IMR-90 (cell line): ENCODE results near the gene ADAMTS9. TPM values are rescaled to one million over a fixed set of nuclear protein-coding genes. Genes with fewer than 3 reads are reported as not detected.

ENCODE experiments used
- ATAC-seq: fragments of 200-7000 bp; cut with Tn5 transposase; 2 replicates; pipeline ENCODE4 v1.9.1; 2020; ENCODE audit warnings: low read depth, mild to moderate bottlenecking, moderate library complexity
- BruUV-seq: library from RNA; stranded (reverse); fragments of 400-500 nt; replicated peaks from 2 replicates; lab custom pipeline; 2021; lab: Mats Ljungman, UMichigan
- CTCF ChIA-PET: fragments of 300-600 bp; formaldehyde crosslinking; extraction: SDS; loops from one replicate; lab custom pipeline; 2021; ENCODE audit warnings: antibody characterized with exemption; lab: Yijun Ruan, JAX
- POLR2A ChIA-PET: fragments of 300-600 bp; sonication (Branson Sonifier 250); formaldehyde crosslinking; loops from one replicate; lab custom pipeline; 2022; ENCODE audit warnings: antibody characterized with exemption; ENCODE audit not compliant: unreplicated experiment; lab: Charles Lee
- DNase-seq: peaks from one replicate; pipeline ENCODE4 v3.0.0; 2013
- H2AFZ ChIP-seq: replicated peaks from 2 replicates; pipeline ENCODE3; 2013; ENCODE audit warnings: low read length, mild to moderate bottlenecking; ENCODE audit not compliant: poor library complexity
- H2AK5ac ChIP-seq: 2 replicates; pipeline ENCODE4 v1.6.1; 2013; ENCODE audit warnings: low read depth, low read length, inconsistent platforms
- H2AK9ac ChIP-seq: replicated peaks from 2 replicates; pipeline ENCODE3; 2013; ENCODE audit warnings: mild to moderate bottlenecking, low read depth, low read length, moderate library complexity; ENCODE audit not compliant: poor library complexity
- H2BK120ac ChIP-seq: 2 replicates; pipeline ENCODE4 v1.6.1; 2013; ENCODE audit warnings: low read depth, low read length, inconsistent platforms
- H2BK15ac ChIP-seq: 3 replicates; pipeline ENCODE4 v1.6.1; 2013; ENCODE audit warnings: low read depth, low read length, inconsistent platforms
- H2BK20ac ChIP-seq: 2 replicates; pipeline ENCODE4 v1.6.1; 2013; ENCODE audit warnings: low read depth, mild to moderate bottlenecking, inconsistent platforms, low read length, moderate library complexity
- H2BK5ac ChIP-seq: 2 replicates; pipeline ENCODE4 v1.6.1; 2013; ENCODE audit warnings: mild to moderate bottlenecking, low read depth, low read length, inconsistent platforms; ENCODE audit not compliant: poor library complexity, severe bottlenecking
- H3K14ac ChIP-seq: replicated peaks from 2 replicates; pipeline ENCODE4 v1.6.1; 2013; ENCODE audit warnings: low read depth, low read length, inconsistent platforms
- H3K18ac ChIP-seq: 2 replicates; pipeline ENCODE4 v1.6.1; 2013; ENCODE audit warnings: low read depth, low read length, control low read depth
- H3K23ac ChIP-seq: 2 replicates; pipeline ENCODE4 v1.6.1; 2013; ENCODE audit warnings: low read depth, low read length, inconsistent platforms
- H3K27ac ChIP-seq: 2 replicates; pipeline ENCODE4 v1.5.1; 2013; ENCODE audit warnings: mild to moderate bottlenecking, control low read depth, low read length; ENCODE audit not compliant: insufficient read depth
- H3K27me3 ChIP-seq: 2 replicates; pipeline ENCODE4 v1.6.1; 2013; ENCODE audit warnings: low read length; ENCODE audit not compliant: control insufficient read depth, insufficient read depth
- H3K36me3 ChIP-seq: 2 replicates; pipeline ENCODE4 v1.6.1; 2013; ENCODE audit warnings: low read length, mixed read lengths; ENCODE audit not compliant: control insufficient read depth, insufficient read depth
- H3K4ac ChIP-seq: 2 replicates; pipeline ENCODE4 v1.6.1; 2013; ENCODE audit warnings: low read depth, low read length, inconsistent platforms
- H3K4me1 ChIP-seq: 2 replicates; pipeline ENCODE4 v1.6.1; 2013; ENCODE audit warnings: low read length, mixed read lengths; ENCODE audit not compliant: control insufficient read depth, insufficient read depth
- H3K4me2 ChIP-seq: 2 replicates; pipeline ENCODE4 v1.6.1; 2013; ENCODE audit warnings: low read depth, mild to moderate bottlenecking, control low read depth, low read length, moderate library complexity
- H3K4me3 ChIP-seq: 2 replicates; pipeline ENCODE4 v1.5.1; 2013; ENCODE audit warnings: low read depth, mild to moderate bottlenecking, control low read depth, low read length, moderate library complexity; ENCODE audit not compliant: insufficient read depth
- H3K56ac ChIP-seq: 2 replicates; pipeline ENCODE4 v1.6.1; 2013; ENCODE audit warnings: low read length, inconsistent platforms; ENCODE audit not compliant: insufficient read depth; ENCODE audit errors: extremely low read depth
- H3K79me1 ChIP-seq, 2 experiments: 2 replicates each; pipeline ENCODE4 v1.6.1; 2013; ENCODE audit warnings: low read length in 2 of 2, inconsistent platforms in 1 of 2, low read depth in 1 of 2
- H3K9ac ChIP-seq: 2 replicates; pipeline ENCODE4 v1.6.1; 2013; ENCODE audit warnings: low read depth, low read length, control low read depth
- H3K9me1 ChIP-seq: 2 replicates; pipeline ENCODE4 v1.6.1; 2013; ENCODE audit warnings: low read length, inconsistent platforms; ENCODE audit not compliant: insufficient read depth
- H3K9me3 ChIP-seq: 2 replicates; pipeline ENCODE4 v1.6.1; 2013; ENCODE audit warnings: low read length; ENCODE audit not compliant: control insufficient read depth, insufficient read depth
- H4K20me1 ChIP-seq: 2 replicates; pipeline ENCODE4 v1.6.1; 2013; ENCODE audit warnings: low read length, inconsistent platforms; ENCODE audit not compliant: insufficient read depth
- H4K5ac ChIP-seq: 2 replicates; pipeline ENCODE4 v1.6.1; 2013; ENCODE audit warnings: mild to moderate bottlenecking, low read depth, low read length, control low read depth
- H4K8ac ChIP-seq, 2 experiments: 2 replicates each; pipeline ENCODE4 v1.6.1; 2013; ENCODE audit warnings: low read depth in 2 of 2, low read length in 2 of 2, control low read depth in 1 of 2, inconsistent platforms in 1 of 2
- H4K91ac ChIP-seq: 2 replicates; pipeline ENCODE4 v1.6.1; 2013; ENCODE audit warnings: low read depth, low read length, inconsistent platforms; ENCODE audit not compliant: insufficient read depth
- BHLHE40 ChIP-seq: fragments of 150-350 bp; IDR thresholded peaks from 2 replicates; pipeline ENCODE4 v1.6.1; 2016; ENCODE audit warnings: mild to moderate bottlenecking, low read depth, low read length
- CEBPB ChIP-seq: IDR thresholded peaks from 2 replicates; pipeline ENCODE4 v1.6.1; 2012; ENCODE audit warnings: low read depth, low read length, improper control_type of control experiment
- CHD1 ChIP-seq: IDR thresholded peaks from 2 replicates; pipeline ENCODE4 v1.6.1; 2012; ENCODE audit warnings: low read depth, low read length, improper control_type of control experiment
- FOS ChIP-seq: fragments of 150-350 bp; IDR thresholded peaks from 2 replicates; pipeline ENCODE4 v1.6.1; 2016; ENCODE audit warnings: low read depth, low read length
- MAFK ChIP-seq: IDR thresholded peaks from 2 replicates; pipeline ENCODE4 v1.6.1; 2012; ENCODE audit warnings: low read depth, low read length, improper control_type of control experiment
- MAZ ChIP-seq: IDR thresholded peaks from 2 replicates; pipeline ENCODE4 v1.6.1; 2012; ENCODE audit warnings: low read depth, mild to moderate bottlenecking, low read length, improper control_type of control experiment, moderate library complexity, borderline replicate concordance
- MXI1 ChIP-seq: IDR thresholded peaks from 2 replicates; pipeline ENCODE4 v1.6.1; 2012; ENCODE audit warnings: low read depth, mild to moderate bottlenecking, low read length, moderate library complexity, borderline replicate concordance
- NFE2L2 ChIP-seq: fragments of 150-350 bp; IDR thresholded peaks from 2 replicates; pipeline ENCODE4 v1.6.1; 2016; ENCODE audit warnings: low read depth, mild to moderate bottlenecking, low read length
- POLR2A ChIP-seq: IDR thresholded peaks from 2 replicates; pipeline ENCODE4 v1.6.1; 2012; ENCODE audit warnings: mild to moderate bottlenecking, low read depth, low read length
- RAD21 ChIP-seq: IDR thresholded peaks from 2 replicates; pipeline ENCODE4 v1.6.1; 2012; ENCODE audit warnings: low read length, improper control_type of control experiment
- RCOR1 ChIP-seq: IDR thresholded peaks from 2 replicates; pipeline ENCODE4 v1.6.1; 2012; ENCODE audit warnings: mild to moderate bottlenecking, low read length, improper control_type of control experiment; ENCODE audit not compliant: insufficient replicate concordance
- RFX5 ChIP-seq: IDR thresholded peaks from 2 replicates; pipeline ENCODE4 v1.8.0; 2012; ENCODE audit warnings: low read depth, mild to moderate bottlenecking, low read length, moderate library complexity
- SMC3 ChIP-seq: fragments of 150-350 bp; IDR thresholded peaks from 2 replicates; pipeline ENCODE4 v1.6.1; 2016; ENCODE audit warnings: low read depth, mild to moderate bottlenecking, antibody characterized with exemption, low read length, moderate library complexity
- WGBS, 2 experiments: methylation state at CpG; one replicate each; pipeline versions ENCODE4 v1.1.5 to v1.1.7; 2013; ENCODE audit warnings: missing lambda C conversion rate in 2 of 2; ENCODE audit not compliant: insufficient read length in 1 of 2; ENCODE audit errors: extremely low coverage in 2 of 2; 5-methylcytosine and 5-hydroxymethylcytosine counted together
- dilution Hi-C: fragments of 300-500 bp; cut with HindIII; formaldehyde crosslinking; loops from one replicate; pipeline ENCODE4 v1.14.3; 2018; ENCODE audit warnings: low sequenced_read_pairs; ENCODE audit not compliant: unreplicated experiment
- in situ Hi-C: fragments of 300-500 bp; cut with MboI; formaldehyde crosslinking; loops from 3 replicates; pipeline ENCODE4 v1.14.3; 2019; ENCODE audit warnings: low sequenced_read_pairs, inconsistent platforms, mixed read lengths
- intact Hi-C: fragments of 100-400 bp; cut with micrococcal nuclease; formaldehyde crosslinking; loops from 2 replicates; pipeline ENCODE4 v1.10.0; 2022
- polyA plus RNA-seq, 3 experiments: library from polyadenylated mRNA; depleted of rRNA; stranded (reverse); fragments of >200 nt; gene quantifications; 2 replicates each; pipeline ENCODE4 v1.2.3, GENCODE V29; 2012; ENCODE audit warnings: low replicate concordance in 1 of 3
- total RNA-seq: library from RNA; depleted of rRNA; stranded (reverse); fragments of >200 nt; gene quantifications from 2 replicates; pipeline ENCODE4 v1.2.3, GENCODE V29; 2012
- TF ChIP-seq, protein P1 (sequence below): fragments of 150-350 bp; IDR thresholded peaks from 2 replicates; pipeline ENCODE4 v1.6.1; 2017; ENCODE audit warnings: mild to moderate bottlenecking, antibody characterized with exemption, low read length, low read depth
- TF ChIP-seq, protein P2 (sequence below): fragments of 150-350 bp; IDR thresholded peaks from 2 replicates; pipeline ENCODE4 v1.6.1; 2016; ENCODE audit warnings: low read depth, mild to moderate bottlenecking, low read length, moderate library complexity, borderline replicate concordance
- TF ChIP-seq, protein P3 (sequence below): conservative IDR thresholded peaks from 2 replicates; pipeline ENCODE4 v1.5.1; 2012; ENCODE audit warnings: mild to moderate bottlenecking, low read depth, low read length, improper control_type of control experiment

ADAMTS9 gene
- total and polyA plus RNA-seq, 2 of the 4 experiments (the other 2 are of a cell fraction): 0.55 to 1.1 TPM

- no peak overlapping the region for H2BK20ac ChIP-seq
- H3K18ac ChIP-seq: no peak overlapping the region
- no peak overlapping the region for H3K23ac ChIP-seq
- H3K14ac ChIP-seq: no peak overlapping the region
- no peaks in the 10 kb centered on the region for H4K20me1 ChIP-seq
- ChIA-PET CTCF (no interaction called here), POLR2A (no interaction called here)
- H4K5ac ChIP-seq: no peak overlapping the region
- H4K8ac ChIP-seq: no peak overlapping the region
- no peak overlapping the region for H3K4me2 ChIP-seq
- H2AK9ac ChIP-seq: no peak overlapping the region
- H2BK15ac ChIP-seq: no peak overlapping the region
- H3K4ac ChIP-seq: no peak overlapping the region
- in situ Hi-C loops (no loop called here), intact Hi-C loops (no loop called here), dilution Hi-C loops (no loop called here)
- peaks cover 8% of the 10 kb centered on the region for H3K36me3 ChIP-seq
- WGBS, 2 experiments: 58% methylated on average over 4 of the region's 8 CpGs; no CpG with 5 or more reads in 1 of the 2 experiments
- H3K27ac ChIP-seq: no peak overlapping the region
- TF ChIP-seq, protein P1, sequence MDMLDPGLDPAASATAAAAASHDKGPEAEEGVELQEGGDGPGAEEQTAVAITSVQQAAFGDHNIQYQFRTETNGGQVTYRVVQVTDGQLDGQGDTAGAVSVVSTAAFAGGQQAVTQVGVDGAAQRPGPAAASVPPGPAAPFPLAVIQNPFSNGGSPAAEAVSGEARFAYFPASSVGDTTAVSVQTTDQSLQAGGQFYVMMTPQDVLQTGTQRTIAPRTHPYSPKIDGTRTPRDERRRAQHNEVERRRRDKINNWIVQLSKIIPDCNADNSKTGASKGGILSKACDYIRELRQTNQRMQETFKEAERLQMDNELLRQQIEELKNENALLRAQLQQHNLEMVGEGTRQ: no peak
- TF ChIP-seq MXI1: no peak
- TF ChIP-seq, protein P2, sequence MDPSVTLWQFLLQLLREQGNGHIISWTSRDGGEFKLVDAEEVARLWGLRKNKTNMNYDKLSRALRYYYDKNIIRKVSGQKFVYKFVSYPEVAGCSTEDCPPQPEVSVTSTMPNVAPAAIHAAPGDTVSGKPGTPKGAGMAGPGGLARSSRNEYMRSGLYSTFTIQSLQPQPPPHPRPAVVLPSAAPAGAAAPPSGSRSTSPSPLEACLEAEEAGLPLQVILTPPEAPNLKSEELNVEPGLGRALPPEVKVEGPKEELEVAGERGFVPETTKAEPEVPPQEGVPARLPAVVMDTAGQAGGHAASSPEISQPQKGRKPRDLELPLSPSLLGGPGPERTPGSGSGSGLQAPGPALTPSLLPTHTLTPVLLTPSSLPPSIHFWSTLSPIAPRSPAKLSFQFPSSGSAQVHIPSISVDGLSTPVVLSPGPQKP: no peak
- no peak for TF ChIP-seq FOS
- TF ChIP-seq BHLHE40: no peak
- TF ChIP-seq CHD1: no peak
- TF ChIP-seq MAFK: no peak
- no peak for TF ChIP-seq CEBPB
- no peak for TF ChIP-seq MAZ
- TF ChIP-seq NFE2L2: no peak
- TF ChIP-seq SMC3: no peak
- TF ChIP-seq, protein P3, sequence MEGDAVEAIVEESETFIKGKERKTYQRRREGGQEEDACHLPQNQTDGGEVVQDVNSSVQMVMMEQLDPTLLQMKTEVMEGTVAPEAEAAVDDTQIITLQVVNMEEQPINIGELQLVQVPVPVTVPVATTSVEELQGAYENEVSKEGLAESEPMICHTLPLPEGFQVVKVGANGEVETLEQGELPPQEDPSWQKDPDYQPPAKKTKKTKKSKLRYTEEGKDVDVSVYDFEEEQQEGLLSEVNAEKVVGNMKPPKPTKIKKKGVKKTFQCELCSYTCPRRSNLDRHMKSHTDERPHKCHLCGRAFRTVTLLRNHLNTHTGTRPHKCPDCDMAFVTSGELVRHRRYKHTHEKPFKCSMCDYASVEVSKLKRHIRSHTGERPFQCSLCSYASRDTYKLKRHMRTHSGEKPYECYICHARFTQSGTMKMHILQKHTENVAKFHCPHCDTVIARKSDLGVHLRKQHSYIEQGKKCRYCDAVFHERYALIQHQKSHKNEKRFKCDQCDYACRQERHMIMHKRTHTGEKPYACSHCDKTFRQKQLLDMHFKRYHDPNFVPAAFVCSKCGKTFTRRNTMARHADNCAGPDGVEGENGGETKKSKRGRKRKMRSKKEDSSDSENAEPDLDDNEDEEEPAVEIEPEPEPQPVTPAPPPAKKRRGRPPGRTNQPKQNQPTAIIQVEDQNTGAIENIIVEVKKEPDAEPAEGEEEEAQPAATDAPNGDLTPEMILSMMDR: no peak
- TF ChIP-seq RFX5: no peak
- TF ChIP-seq RCOR1: no peak
- no peak for TF ChIP-seq POLR2A
- TF ChIP-seq RAD21: no peak
- no peak for ATAC-seq
- H3K9me1 ChIP-seq: no peaks in the 10 kb centered on the region
- H2AK5ac ChIP-seq: no peak overlapping the region
- no TSS peak for BruUV-seq
- H3K4me3 ChIP-seq: no peak overlapping the region
- no peak overlapping the region for H4K91ac ChIP-seq
- no peak overlapping the region for H3K9ac ChIP-seq
- H3K56ac ChIP-seq: no peak overlapping the region
- H2BK5ac ChIP-seq: no peak overlapping the region
- H3K79me1 ChIP-seq: no peaks in the 10 kb centered on the region
- no peak overlapping the region for H2BK120ac ChIP-seq
- H2AFZ ChIP-seq: no peak overlapping the region
- H3K9me3 ChIP-seq: 0 out of 2 replicates have a peak, but pooled peaks cover 2% of the 10 kb centered on the region
- H3K4me1 ChIP-seq: no peaks in the 10 kb centered on the region
- DNase-seq: no peak
- H3K27me3 ChIP-seq: no peaks in the 10 kb centered on the region
These were observed 66.5 kb downstream of the ADAMTS9 start for GRCh38 chr3:64621275-64621674.
